GM04504 (cell line): ENCODE results near the gene SERINC2.
A peak's percentile ranks its signal among the peaks of the same experiment; 100 is the strongest.
"Not testable (repeated sequence)": the region's sequence is repeated elsewhere in the genome, so short reads cannot be mapped to it uniquely, and the experiment has no call there.

ENCODE experiments used
- DNase-seq: peaks from one replicate; pipeline ENCODE4 v3.0.0-alpha.2; 2012; ENCODE audit warnings: low read depth

Gene SERINC2

DNA sequence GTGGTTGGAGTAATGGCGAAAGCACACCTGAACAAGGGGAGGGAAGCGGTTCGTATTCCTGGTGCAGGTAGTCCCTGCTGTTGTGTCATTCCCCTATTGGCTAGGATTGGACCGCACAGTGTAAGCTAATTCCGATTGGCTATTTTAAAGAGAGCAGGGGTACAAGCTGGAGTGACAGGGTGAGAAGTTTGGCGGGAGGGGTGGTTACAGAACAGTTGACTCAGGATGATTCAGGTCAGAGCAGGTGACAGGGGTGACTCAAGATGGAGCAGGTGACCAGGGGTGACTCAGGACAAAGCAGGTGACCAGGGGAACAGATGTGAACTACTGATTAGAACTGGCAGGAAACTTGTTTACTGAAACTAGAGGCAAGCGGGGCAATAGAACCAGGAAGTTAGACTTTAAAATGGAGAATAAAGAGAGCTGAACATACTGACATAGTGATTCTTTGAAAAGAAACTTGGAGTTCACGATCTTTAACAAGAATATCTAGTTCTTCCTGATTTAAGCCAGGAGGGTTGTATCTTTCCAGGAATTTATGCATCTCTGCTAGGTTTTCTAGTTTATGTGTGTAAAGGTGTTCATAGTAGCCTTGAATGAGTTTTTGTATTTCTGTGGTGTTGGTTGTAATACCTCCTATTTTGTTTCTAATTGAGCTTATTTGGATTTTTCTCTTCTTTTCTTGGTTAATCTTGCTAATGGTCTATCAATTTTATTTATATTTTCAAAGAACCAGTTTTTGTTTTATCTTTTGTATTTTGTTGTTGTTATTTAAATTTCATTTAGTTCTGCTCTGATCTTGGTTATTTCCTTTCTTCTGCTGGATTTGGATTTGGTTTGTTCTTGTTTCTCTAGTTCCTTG is 58.7 kb downstream of the SERINC2 start:
- DNase-seq, result not testable (repeated sequence)

DNA sequence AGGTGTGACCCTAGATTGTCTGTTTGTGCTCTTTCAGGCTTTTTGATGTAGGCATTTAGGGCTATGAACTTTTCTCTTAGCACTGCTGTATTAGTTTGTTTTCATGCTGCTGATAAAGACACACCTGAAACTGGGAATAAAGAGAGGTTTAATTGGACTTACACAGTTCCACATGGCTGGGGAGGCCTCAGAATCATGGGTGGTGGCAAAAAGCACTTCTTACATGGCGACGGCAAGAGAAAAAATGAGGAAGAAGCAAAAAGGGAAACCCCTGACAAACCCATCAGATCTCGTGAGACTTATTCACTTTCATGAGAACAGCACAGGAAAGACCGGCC is 59.3 kb downstream of the SERINC2 start:
- DNase-seq, result not testable (repeated sequence)

DNA sequence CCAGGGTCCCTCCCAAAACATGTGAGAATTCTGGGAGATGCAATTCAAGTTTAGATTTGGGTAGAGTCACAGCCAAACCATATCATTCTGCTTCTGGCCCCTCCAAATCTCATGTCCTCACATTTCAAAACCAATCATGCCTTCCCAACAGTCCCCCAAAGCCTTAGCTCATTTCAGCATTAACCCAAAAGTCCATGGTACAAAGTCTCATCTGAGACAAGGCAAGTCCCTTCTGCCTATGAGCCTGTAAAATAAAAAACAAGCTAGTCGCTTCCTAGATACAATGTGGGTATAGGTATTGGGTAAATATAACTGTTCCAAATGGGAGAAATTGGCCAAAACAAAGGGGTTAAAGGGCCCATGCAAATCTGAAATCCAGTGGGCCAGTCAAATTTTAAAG is 59.7 kb downstream of the SERINC2 start:
- not testable (repeated sequence) for DNase-seq

- not testable (repeated sequence) for DNase-seq
These were observed 60.5 kb downstream of the SERINC2 start for GRCh38 chr1:31473508-31473907.

- not testable (repeated sequence) for DNase-seq
These were observed 61.6 kb downstream of the SERINC2 start for GRCh38 chr1:31474567-31474966.

DNA sequence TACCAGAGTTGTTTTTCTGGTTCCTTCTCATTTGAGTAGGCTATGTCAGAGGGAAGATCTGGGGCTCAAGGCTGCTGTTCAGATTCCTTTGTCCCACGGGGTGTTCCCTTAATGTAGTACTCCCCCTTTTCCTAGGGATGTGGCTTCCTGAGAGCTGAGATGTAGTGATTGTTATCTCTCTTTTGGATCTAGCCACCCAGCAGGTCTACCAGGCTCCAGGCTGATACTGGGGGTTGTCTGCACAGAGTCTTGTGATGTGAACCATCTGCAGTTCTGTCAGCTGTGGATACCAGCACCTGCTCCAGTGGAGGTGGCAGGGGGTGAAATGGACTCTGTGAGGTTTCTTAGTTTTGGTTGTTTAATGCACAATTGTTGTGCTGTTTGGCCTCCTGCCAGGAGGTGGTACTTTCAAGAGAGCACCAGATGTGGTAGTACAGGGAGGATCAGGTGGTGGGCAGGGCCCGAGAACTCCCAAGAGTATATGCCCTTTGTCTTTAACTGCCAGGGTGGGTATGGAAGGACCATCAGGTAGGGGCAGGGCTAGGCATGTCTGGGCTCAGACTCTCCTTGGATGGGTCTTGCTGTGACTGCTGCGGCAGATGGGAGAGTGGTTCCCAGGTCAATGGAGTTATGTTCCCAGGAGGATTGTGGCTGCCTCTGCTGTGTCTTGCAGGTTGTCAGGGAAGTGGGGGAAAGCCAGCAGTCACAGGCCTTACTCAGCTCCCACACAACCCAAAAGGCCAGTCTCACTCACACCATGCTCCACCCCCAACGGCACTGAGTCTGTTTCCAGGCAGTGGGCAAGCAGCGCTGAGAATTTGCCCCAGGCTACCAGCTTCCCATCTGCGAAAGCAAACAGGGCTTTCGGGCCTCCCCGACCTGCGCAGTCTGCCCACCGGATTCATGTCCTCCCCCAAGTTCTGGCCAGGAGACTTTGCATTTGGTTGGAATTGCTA is 64.2 kb downstream of the SERINC2 start:
- no peak for DNase-seq

- no peak for DNase-seq
These were observed 65.2 kb downstream of the SERINC2 start for GRCh38 chr1:31478167-31478566.

DNA sequence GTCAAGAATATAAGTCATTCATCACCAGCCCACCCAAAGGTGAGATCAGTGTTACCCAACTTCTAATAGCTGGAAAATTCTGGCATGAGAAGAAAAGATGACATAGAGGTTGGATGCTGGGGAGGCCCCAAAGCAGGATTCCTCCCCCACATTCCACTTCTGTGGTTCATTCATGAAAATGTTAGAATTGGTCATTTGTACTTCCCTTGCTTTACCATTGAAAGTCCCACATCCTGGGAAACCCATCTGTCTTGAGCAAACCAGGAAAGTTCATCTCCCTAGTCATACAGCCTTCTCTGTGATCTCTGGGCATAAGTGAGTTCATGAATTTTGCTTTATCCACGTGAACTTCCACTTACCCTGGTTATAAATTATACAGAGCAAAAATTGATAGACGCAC is 66.8 kb downstream of the SERINC2 start:
- DNase-seq, result no peak

- DNase-seq, result not testable (repeated sequence)
These were observed 67.4 kb downstream of the SERINC2 start for GRCh38 chr1:31480426-31480825.

- no peak for DNase-seq
These were observed 69.5 kb downstream of the SERINC2 start for GRCh38 chr1:31482482-31483011.

DNA sequence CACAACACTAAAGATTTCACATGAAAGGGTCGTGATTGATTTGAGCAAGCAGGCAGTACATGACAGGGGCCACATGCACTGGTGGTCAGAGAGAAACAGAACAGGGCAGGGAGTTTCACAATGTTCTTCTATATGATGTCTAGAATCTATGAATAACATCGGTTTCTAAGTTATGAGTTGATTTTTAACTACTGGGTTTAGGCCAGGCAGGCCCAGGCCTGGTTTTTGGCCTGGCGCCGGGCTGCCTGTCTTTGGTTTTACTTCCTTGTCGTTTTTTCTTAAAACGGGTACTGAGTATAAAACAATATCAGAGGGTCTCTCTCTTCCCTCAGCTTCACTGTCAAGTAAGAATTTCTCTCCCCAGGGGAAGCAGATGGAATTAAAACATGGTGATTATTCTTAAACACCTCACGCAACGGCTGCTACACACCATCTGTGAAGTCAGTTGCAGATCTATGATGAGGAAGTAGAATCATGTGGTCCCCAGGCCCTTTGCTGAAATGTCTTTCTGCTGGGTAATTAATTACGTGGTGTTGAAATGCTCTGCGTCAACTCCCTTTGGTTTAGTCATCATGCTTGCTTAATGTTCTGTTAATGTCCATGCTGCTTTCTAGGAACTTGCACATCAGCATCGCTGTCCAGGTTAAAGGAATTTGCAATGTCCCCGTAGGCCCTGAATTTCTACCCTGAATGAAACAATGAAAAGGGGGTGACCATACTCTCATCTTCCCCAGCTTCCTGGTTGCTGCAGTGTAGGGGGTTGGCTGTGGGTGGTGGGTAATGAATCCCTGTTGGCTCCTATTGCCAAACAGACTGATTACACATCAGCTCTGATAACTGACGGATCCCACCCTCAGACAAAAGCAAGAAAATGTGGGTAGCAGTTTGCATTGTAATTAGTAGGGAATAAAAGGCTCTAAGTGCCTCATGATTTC is 70.3 kb downstream of the SERINC2 start:
- peak; percentile 95 for DNase-seq
